ENCODE data around the gene HPN.
A peak's percentile ranks its signal among the peaks of the same experiment; 100 is the strongest.

Gene HPN

GRCh38 chr19:35115177-35115951 lies 73.8 kb downstream of the HPN start, which contains the start of gene FXYD3:
TSS of gene FXYD3 (plus strand) at chr19:35115823. CDS start at chr19:35119377, 3,554 bp downstream.
- H3K9me3 ChIP-seq, result no peaks in the 10 kb centered on the region
- H3K4me3 ChIP-seq (ENCODE audit: low read depth, low read length), result peak within 1 kb of the TSS; percentile 1; the same call in 1 of the 2 replicates
- no peaks in the 10 kb centered on the region for H3K4me1 ChIP-seq
- TF ChIP-seq CTCF (IDR thresholded peaks at IDR 0.05; ENCODE audit: low read depth, low read length), result no peak
- no peaks in the 10 kb centered on the region for H3K27me3 ChIP-seq
- DNase-seq, result no peak
- H3K36me3 ChIP-seq, result no peaks in the 10 kb centered on the region

All from BE2C (cell line).